GM15510 (cell line): ENCODE measurements around the gene WFDC1.

Experiments
- POLR2A ChIP-seq: IDR thresholded peaks from 3 replicates; pipeline ENCODE4 v1.6.1; 2011; ENCODE audit warnings: borderline replicate concordance; ENCODE audit not compliant: insufficient read length; ENCODE audit errors: extremely low read depth

Gene WFDC1

DNA sequence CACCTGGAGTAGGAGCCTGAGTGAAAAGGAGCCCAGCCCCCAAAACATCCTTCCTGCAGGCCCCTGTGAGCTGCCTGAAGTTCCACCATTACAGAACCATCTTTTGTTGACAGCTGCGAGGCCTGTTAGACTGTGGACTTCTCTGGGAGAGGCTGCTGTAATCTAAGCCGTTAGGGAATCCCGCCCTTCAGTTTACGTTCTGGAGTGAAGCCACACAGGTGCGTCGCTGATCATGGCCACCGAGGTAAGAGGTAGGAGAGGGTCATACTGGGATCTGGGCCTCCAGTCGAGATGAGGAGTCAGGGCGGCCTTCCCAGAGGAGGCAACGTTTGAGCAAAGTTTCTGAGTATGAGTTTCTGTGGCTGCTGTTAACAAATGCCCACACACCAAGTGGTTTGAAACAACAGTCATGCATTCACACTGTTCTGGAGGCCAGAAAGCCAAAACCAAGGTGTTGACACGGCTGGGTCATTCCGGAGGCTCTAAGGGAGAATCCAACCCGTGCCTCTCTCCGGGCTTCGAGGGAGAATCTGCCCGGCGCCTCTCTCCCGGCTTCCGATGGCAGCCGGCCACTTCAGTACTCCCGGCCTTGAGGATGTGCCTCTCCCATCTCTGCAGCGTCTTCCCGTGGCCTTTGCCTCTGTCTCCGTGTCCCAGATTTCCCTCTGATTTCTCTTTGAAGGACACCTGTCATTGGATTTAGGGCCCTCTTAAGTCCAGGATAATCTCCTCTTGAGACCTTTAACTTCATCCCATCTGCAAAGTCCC is 47.0 kb downstream of the WFDC1 start:
- TF ChIP-seq POLR2A = no peak

DNA sequence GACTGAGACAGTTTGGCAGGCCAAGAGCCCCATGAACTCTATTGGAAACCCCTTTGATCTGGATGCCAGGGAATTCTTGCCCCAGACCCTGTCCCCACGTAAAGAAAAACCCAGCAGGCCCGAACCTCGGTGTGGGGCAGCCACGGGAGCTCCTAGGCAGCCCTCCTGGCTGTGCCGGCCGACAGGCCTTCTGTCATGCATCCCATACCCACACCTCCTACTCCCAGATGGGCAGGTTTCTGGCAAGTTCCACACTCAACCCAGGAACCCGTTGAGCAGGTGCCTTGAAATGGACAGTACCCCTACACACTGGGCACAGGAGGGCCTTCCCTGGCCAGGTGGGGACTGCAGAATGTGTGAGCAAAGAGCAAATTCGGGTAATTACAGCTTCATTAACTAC is 50.1 kb downstream of the WFDC1 start:
- no peak for TF ChIP-seq POLR2A

DNA sequence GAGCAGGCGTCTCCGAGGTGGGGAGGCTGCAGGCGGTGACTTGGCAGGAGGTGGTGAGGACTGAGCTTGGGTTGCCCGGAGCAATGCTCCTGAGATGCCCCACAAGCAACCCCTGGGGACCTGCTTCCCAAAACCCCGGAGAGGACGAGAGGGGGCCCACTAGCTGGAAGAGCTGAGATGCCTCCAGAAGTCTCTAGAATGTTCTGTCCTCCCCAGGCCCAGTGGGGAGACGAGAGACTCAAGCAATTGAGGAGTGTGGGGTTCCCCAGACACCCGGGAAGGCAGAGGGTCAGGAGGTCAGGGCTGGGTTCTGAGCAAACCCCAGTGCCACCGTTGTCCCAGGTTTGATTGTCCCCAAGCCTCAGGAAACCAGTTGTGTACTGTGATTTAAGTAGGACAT is 52.5 kb downstream of the WFDC1 start:
- no peak for TF ChIP-seq POLR2A

DNA sequence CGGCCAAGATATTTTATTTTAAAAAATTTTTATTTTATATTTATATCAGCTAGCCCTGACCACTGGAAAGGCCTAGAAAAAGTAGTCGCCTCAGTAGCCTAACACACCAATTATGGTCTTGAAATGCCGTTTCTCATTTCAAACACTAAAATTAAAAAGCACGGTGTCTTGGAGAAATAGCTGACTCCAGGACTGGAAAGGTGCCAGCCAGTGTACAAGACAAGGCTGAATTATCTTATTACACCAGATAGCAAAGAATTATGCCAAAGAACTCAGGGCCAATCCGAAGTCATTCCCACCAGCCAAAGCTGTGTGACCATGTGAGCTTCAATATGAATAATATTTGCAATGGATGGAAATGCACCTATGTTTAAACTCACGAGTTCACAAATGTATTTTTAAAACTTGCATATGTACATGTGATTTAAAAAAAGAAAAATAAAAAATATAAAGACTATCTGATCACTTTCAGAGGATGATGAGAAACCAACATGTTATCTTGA is 53.8 kb downstream of the WFDC1 start:
- no peak for TF ChIP-seq POLR2A

DNA sequence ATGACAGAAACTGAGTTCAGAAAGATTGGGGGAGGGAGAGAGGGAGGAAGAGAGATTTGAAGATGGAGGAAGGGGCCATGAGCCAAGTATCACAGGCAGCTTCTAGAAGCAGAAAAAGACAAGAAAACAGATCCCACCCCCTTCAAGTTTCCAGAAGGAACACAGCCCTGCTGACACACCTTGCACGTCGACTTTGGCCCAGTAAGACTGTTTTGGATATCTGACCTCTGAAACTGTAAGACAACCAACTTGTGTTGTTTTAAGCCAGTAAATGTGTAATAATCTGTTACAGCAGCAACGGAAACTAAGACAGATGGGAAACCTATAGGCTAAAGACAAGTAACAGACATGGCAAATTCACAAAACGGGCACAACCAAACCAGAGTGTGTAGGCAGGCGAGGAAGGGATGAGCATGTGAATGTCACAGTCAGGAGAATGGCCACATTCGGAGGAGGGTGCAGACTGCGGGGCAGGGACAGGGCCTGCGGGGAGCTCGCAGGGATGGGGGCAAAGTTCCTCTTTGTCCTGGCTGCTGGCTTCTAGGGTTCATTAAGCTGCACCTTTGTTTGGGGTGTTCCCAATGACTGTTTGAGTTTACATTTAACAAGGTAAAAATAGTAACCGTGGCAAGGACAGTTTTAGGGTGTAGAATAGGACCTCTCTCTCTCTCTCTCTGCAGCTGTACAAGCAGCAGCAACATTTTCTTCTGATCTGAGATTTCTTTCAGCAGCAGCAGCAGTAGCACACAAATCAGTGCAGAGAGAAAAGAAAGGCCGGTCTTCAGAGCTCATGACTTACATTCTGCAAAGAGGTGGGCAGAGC is 55.4 kb downstream of the WFDC1 start:
- TF ChIP-seq POLR2A = no peak

DNA sequence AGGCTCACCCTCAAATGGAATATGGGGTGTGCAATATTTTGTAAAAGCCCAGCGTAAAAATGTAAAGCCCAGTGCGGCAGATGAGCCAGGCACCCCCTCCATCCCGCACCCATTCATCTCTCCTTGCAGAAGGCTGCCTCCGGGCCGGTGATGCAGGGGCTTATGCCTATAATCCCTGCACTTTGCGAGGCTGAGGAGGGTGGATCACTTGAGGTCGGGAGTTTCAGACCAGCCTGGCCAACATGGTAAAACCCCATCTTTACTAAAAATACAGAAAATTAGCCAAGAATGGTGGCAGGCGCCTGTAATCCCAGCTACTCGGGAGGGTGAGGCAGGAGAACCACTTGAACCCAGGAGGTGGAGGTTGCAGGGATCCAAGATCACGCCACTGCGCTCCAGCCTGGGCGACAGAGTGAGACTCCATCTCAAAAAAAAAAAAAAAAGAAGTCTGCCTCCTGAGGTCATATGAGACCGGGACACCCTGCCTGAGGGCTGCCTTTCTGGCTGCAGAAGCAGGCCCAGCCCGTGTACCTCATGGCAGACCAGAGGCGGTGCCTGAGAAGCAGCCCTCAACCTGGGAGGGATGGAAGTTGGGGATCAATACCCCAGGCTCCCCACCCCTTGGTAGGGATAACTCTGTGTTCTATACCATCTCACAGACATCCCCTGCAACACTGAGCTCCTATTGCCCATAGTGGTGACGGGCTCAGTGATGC is 56.2 kb downstream of the WFDC1 start:
- TF ChIP-seq POLR2A = no peak

DNA sequence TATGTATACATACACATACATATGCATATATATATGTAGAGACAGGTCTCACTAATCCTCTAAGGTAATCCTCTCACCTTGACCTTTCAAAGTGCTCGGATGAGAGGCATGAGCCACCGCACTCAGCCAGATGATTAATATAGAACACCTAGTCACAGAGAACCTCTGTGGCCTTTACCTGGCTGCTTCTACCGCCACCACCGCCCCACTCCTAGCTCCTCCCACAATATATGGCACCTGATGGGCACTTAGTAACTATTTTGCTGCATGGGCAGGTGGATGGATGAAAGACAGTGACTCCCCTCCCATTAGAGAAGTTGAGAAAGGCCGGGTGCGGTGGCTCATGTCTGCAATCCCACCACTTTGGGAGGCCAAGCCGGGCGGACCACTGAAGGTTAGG is 57.0 kb downstream of the WFDC1 start:
- TF ChIP-seq POLR2A = no peak

DNA sequence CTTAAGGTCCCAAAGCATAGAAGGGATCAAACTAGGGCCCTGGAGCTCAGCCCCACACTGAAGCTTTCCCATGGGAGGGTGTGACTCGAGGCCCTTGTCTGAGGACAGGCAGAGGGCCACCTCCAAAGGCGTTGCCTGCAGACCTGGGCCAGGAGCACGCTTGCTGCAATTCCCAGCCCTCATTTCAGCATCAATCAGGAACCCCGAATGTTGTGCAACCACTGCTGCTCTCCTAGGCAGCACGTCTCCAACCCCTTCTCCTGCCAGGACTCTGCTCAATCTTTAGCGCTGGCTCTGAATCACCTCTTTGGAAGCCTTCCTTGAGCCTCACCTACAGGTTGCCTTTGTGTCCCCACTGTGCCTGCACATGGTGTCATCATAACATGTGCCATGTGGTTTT is 59.6 kb downstream of the WFDC1 start:
- no peak for TF ChIP-seq POLR2A

DNA sequence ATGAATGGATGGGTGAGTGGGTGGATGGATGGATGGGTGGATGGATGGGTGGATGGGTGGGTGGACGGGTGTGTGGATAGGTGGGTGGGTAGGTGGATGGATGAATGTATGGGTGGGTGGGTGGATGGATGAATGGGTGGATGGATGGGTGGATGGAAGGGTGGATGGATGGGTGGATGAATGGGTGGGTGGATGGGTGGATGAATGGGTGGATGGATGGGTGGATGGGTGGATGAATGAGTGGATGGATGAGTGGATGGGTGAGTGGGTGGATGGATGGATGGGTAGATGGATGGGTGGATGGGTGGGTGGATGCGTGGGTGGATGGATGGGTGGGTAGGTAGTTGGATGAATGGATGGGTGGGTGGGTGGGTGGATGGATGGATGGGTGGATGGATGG is 60.5 kb downstream of the WFDC1 start:
- TF ChIP-seq POLR2A = no peak

DNA sequence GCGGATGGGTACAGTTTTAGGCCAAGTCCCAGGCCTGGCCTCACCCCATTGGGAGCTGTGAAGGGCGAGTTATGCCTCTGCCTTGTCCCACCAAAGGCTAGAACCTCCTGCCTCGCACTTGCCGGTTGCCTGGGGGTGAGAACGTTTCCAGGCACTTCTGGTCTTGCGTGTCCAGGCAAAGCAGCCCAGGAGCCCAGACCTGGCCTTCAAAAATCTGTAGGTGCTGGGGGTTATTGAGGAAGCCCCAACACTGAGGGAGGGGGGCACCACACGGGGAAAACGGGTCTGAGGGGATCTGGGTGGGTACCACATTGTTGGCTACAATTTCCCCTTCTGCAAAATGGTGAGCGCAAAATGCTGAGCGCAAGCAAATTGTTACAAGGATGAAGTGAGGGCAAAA is 61.5 kb downstream of the WFDC1 start:
- TF ChIP-seq POLR2A = no peak

DNA sequence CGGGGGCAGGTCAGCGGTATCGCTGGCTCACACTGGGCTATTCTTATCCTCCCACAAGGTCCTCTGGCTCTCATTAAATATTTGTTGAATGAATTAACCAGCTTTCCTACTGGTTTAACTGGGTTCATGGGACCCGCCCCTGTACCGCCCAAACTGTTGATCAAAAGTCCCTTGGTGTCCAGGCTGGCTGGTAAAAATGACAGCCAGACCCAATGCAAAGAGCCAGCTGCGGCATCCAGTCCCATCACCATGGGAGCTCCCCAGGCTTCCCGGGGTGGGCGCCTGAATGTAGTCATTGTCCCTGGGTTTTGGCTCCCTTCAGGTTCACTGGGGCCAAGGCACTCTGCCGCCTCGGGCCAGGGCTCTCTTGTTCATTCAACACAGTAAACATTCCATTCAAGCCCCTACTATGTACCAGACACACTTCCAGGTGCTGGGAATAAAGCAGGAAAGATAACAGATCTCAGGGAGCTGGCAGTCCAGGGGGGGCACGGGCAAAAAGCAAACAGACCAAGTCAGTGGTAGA is 62.0 kb downstream of the WFDC1 start:
- no peak for TF ChIP-seq POLR2A

DNA sequence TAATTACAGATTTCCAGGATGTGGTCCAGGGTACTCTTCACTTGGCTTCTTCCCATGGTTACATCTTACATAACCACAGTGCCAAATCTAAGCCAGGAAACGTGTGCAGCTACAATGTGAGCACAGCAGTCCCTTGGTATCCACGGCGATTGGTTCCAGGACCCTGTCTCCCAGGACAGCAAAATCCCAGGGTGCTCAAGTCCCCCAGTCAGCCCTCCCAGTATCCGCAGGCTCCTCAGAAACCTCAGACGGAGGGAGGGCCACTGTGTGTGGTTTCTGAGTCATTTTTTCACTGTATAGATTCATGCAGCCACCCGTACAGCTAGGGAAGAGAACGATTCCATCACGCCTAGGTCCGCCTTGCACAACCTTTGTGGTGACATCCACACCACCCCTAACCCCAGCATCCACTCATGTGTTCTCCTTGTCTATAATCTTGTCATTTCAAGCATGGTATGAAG is 62.5 kb downstream of the WFDC1 start:
- no peak for TF ChIP-seq POLR2A

DNA sequence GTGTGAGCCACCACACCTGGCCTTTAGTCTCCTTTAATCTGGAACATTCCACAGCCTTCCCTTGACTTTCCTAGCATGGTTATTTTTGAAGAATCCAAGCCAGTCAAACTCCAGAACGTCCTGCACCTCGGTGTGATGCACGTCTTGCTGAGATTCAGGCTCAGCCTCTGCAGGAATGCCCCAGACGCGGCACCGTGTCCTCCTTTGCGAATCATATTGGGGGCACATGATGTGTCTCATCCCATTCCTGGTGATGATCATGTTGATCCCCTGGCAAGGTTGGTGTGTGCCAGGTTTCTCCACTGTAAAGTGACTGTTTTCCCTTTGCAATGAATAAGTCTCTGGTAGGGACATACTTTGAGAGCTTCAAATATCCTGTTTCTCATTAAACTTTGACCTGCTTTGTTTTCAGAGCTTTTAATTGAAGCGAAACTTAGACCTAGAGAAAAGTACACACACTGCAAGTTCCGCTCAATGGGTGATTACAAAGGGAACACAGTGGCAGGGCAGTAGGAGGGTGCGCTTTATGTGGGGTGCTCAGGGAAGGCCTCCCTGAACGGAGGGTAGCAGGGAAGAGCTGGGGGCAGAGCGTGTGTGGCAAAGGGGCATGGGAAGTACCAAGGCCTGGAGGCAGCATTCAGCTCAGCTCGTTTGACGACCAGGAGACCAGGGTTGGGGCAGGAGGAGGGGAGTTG is 64.1 kb downstream of the WFDC1 start:
- TF ChIP-seq POLR2A = no peak

DNA sequence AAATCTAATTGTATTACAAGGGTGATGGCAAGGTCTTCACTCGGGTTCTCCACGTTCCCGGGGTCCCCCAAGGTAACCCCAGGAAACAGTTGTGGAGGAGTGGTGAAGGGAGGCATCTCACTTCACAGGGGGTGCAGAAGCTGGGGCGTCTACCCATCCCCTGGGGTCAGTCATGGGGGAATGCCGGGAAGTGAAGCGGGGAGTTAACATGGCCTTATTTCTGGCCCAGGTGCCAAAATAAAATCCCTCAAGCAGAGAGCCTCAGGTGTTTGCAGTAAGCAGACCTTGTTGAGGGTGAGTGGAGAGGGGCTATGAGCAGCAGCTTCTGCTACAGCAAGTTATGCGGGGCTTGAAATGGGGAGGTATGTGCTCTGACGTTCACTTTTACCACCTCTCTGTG is 64.6 kb downstream of the WFDC1 start:
- TF ChIP-seq POLR2A = no peak
